T47D (cell line): ENCODE measurements around the gene SEMA6B.

ENCODE experiments used
- DNase-seq, 2 experiments: peaks; one replicate each; pipeline versions ENCODE4 v3.0.0 to v3.0.0-alpha.2; 2011 to 2012; ENCODE audit warnings: low read depth in 1 of 2, low spot score in 1 of 2
- JUND ChIP-seq: IDR thresholded peaks from 2 replicates; pipeline ENCODE4 v1.6.1; 2012; ENCODE audit warnings: low read depth
- in situ Hi-C: cut with HindIII; loops from 2 replicates; pipeline ENCODE4 v1.10.0; 2016; ENCODE audit warnings: low sequenced_read_pairs, low pct_unique_long_range_greater_than_20kb

SEMA6B gene

DNA sequence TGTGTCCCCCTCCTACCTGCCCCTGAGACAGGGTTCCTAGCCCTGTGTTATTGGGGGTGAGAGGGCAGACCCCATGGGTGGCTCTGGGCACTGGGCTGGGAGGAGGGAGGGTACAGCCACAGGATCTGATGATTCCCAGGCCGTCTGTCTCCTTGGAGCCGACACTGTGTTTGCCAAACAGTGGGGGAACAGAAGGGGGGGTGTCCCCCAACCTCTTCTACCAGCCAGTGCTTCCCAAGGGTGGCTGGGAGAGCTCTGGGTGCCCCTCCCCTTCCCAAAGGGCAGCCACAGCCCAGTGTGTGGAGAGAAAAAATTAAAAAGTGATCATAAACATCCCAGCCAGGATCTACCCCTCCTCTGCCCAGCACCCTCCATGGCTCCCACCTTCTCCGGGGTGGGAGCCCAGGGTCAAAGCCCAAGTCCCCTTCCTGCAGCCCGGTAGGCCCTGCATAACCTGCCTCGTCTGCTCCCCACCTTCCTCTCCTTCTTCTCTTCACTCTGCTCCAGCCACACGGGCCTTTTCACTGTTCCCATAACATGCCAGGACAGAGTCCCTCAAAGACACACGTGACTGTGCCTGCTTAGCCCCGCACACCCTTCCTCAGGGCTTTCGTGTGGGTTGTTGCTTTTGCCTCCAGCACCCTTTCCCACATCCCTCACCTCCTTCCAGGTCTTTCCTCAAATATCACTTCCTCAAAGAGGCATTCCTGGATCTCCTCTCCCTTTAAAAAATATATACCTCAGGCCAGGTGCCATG, 39.8 kb downstream of the SEMA6B start:
- DNase-seq, result no peak
- no peak for TF ChIP-seq JUND
- in situ Hi-C loops, result no loop called here

- in situ Hi-C loops, result no loop called here
- no peak for DNase-seq
- TF ChIP-seq JUND, result no peak
These were observed 40.4 kb downstream of the SEMA6B start for GRCh38 chr19:4519172-4519496.

- TF ChIP-seq JUND, result no peak
- in situ Hi-C loops, result no loop called here
- DNase-seq, result no peak
These were observed 40.9 kb downstream of the SEMA6B start, which contains the start of gene PLIN4 for GRCh38 chr19:4518345-4519171. Gene PLIN4 (minus strand): TSS chr19:4518486. CDS start chr19:4518272, 214 bp downstream.

DNA sequence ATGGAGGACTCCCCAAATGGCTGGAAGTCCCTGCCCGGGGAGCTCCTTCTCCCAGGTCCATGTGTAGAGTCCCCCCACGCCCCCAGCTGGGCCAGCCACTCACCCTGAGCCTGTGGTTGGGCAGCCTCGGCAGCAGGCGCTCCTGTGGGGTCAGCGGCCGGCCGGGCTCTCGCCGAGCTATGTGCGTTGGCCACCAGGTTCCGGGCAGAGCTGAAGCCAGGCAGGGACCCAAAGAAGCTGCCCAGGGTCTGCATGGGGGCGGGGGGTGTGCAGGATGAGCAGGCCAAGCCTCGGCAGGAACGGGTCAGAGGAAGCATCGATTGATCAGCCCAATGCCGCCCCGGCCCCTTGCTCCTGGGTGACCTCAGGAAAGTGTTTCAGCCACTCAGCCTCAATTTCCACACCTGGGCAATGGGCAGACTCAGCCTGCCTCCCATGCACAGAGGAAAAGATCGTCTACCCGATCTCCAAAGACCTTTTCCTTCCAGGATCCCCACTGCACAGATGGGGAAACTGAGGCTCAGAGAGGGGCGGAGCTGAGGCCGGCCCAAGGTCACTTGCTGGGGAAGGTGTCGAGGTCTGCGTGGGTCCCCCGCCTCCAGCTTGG, 41.9 kb downstream of the SEMA6B start:
- no peak for TF ChIP-seq JUND
- no peak for DNase-seq
- in situ Hi-C loops, result no loop called here

DNA sequence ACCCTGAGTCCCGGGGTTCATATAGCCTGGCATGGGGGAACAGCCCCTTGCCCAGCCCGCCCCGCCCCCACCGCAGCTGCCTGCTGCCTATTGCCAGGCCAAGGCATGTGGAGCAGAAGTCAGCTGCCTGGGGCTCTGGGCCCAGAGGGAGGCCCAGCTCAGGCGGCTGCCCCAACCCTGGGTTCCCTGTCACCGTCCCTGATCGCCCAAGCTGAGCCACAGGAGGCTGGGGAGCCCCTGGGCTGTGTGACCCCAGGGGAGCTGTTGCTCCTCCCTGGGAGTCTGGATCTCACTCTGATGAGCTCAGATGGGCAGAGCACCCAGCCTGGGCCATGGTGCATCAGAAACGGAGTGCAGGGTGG, 42.6 kb downstream of the SEMA6B start:
- in situ Hi-C loops, result no loop called here
- no peak for TF ChIP-seq JUND
- no peak for DNase-seq

DNA sequence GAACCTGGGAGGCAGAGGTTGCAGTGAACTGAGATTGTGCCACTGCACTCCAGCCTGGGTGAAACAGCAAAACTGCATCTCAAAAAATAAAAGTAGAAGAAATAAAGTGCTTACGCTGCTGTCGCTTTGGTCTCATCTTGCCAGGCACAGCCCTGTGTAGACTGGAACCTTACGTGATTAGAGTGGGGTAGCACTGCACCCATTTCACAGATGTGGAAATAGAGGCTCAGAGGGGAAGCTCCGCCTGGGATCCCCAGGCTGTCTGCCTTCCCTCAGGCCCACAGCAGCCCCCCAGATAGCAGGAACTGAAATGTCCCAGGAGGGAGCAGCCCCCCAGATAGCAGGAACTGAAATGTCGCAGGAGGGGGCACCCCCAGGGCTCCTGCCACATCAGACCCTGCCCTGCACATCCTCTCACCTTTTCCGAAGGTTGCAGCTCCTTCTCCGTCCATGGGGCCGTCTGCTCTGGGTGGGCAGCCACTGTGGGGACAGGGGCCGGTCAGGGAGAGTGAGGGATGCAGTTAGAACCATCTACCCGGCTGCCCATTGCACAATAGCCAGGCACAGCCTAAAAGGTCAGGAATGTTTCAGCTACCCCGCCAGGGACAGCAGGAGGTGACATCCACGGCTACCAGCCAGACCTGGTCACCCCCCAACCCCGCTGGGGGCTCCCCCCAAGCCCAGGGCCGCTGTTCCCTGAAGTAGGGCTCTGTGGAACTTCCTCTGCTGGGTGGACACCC, 43.1 kb downstream of the SEMA6B start:
- in situ Hi-C loops, result no loop called here
- TF ChIP-seq JUND, result no peak
- DNase-seq, result no peak

DNA sequence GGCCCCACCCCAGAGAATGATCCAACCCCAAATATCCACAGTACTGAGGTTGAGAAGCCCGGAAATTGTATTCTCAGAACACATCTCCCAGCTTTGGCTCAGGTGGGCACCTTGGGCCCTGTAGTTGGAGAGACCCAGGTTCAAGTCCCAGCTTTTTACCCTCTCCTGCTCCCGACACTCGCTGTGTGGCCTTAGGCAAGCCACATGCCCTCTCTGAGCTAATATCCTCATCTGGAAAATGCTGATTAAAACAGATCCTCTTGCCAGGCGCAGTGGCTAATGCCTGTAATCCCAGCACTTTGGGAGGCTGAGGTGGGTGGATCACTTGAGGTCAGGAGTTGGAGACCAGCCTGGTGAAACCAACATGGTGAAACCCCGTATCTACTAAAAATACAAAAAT, 43.8 kb downstream of the SEMA6B start:
- no peak for DNase-seq
- in situ Hi-C loops, result no loop called here
- TF ChIP-seq JUND, result no peak

DNA sequence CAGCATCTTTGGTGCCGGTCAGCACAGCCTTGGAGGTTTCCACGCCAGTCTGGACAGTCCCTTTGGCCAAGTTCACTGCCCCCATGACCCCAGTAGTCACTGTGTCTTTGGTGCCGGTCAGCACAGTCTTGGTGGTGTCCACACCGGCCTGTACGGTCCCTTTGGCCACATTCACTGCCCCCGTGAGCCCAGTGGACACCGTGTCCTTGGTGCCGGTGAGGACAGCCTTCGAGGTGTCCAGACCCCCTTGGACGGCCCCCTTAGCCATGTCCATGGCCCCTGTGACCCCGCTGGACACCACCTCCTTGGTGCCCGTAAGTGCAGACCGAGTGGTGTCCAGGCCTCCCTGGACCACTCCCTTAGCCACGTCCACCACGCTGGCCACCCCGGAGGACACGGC, 46.2 kb downstream of the SEMA6B start:
- in situ Hi-C loops, result no loop called here
- no peak for TF ChIP-seq JUND
- no peak for DNase-seq

- DNase-seq, result no peak
- in situ Hi-C loops, result no loop called here
- no peak for TF ChIP-seq JUND
These were observed 47.4 kb downstream of the SEMA6B start for GRCh38 chr19:4512070-4512469.

DNA sequence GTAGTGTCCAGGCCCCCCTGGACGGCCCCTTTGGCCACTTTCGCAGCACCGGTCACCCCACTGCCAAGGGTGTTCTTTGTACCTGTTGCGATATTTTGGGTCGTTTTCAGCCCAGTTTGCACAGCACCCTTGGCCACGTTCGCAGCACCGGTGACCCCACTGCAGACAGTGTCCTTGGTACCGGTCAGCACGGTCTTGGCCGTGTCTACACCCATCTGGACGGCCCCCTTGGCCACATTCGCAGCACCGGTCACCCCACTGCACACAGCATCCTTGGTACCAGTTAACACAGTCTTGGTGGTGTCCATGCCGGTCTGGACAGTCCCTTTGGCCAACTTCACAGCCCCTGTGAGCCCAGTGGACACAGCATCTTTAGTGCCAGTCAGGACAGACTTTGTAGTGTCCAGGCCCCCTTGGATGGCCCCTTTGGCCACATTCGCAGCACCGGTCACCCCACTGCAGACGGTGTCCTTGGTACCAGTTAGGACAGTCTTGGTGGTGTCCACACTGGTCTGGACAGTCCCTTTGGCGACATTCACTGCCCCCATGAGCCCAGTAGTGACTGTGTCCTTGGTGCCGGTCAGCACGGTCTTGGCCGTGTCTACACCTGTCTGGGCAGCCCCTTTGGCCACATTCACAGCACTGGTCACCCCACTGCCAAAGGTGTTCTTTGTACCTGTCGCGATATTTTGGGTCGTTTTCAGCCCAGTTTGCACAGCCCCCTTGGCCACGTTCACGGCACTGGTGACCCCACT, 48.0 kb downstream of the SEMA6B start:
- TF ChIP-seq JUND, result no peak
- in situ Hi-C loops, result no loop called here
- no peak for DNase-seq

DNA sequence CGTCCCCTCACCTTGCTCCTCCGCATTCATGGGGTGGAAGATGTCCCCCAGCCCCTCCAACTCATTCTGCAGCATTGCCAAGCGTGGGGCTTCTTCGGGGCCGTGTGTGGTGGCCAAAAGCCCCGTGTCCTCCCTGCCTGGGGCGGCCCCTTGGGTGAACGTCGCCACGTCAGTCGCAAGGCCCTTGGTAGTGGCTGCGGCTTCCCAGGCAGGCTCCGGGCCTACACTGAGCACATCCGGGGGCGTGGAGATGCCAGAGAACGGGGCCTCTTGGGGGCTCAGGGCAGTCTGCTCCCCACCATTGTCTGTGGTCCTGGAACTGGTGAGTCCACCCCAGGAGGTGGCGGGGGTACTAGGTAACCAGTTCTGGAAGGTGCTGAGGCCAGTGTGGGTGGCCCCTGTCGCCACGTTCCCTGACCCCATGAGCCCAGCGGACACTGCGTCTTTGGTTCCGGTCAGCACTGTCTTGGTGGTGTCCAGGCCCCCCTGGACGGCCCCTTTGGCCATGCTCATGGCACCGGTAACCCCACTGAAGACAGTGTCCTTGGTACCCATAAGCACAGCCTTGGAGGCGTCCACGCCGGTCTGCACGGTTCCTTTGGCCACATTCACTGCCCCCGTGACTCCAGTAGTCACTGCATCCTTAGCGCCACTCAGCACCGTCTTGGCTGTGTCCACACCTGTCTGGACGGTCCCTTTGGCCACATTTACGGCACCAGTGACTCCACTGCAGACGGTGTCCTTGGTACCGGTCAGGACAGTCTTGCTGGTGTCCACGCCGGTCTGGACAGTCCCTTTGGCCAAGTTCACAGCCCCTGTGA, 48.8 kb downstream of the SEMA6B start:
- TF ChIP-seq JUND, result no peak
- no peak for DNase-seq
- in situ Hi-C loops, result no loop called here
